Keratinocyte (primary cell): ENCODE results near the gene PALS1.

Experiments
- CTCF ChIP-seq, 3 experiments: IDR thresholded peaks in 1 of 3; conservative IDR thresholded peaks in 1 of 3; optimal IDR thresholded peaks in 1 of 3; 2 replicates in 2 of 3; 3 replicates in 1 of 3; pipeline versions ENCODE3 to v1.5.1; 2011; ENCODE audit warnings: low read length in 3 of 3, mild to moderate bottlenecking in 3 of 3, moderate library complexity in 2 of 3, control low read depth in 1 of 3, inconsistent platforms in 1 of 3; ENCODE audit not compliant: insufficient read depth in 2 of 3; ENCODE audit errors: extremely low read depth in 1 of 3
- EZH2 ChIP-seq: IDR thresholded peaks from one replicate; pipeline ENCODE4 v1.6.1; 2012; ENCODE audit warnings: inconsistent platforms, mild to moderate bottlenecking, low read length, moderate library complexity

- TF ChIP-seq CTCF (optimal IDR thresholded peaks at IDR 0.05 in 1 of 3, IDR thresholded peaks at IDR 0.05 in 1 of 3, conservative IDR thresholded peaks at IDR 0.05 in 1 of 3; ENCODE audit: extremely low read depth in 1 of 3, insufficient read depth in 2 of 3, low read length in 3 of 3) (no peak), EZH2 (no peak)
These were observed 885 bp upstream of the PALS1 start for GRCh38 chr14:67240168-67240932.
